IMR-90 (cell line): ENCODE data around the gene MINDY2. TPM values are rescaled to one million over a fixed set of nuclear protein-coding genes. Genes with fewer than 3 reads are reported as not detected.

Experiments
- ATAC-seq: fragments of 200-7000 bp; cut with Tn5 transposase; 2 replicates; pipeline ENCODE4 v1.9.1; 2020; ENCODE audit warnings: low read depth, mild to moderate bottlenecking, moderate library complexity
- BruUV-seq: library from RNA; stranded (reverse); fragments of 400-500 nt; replicated peaks from 2 replicates; lab custom pipeline; 2021; lab: Mats Ljungman, UMichigan
- CTCF ChIA-PET: fragments of 300-600 bp; formaldehyde crosslinking; extraction: SDS; loops from one replicate; lab custom pipeline; 2021; ENCODE audit warnings: antibody characterized with exemption; lab: Yijun Ruan, JAX
- POLR2A ChIA-PET: fragments of 300-600 bp; sonication (Branson Sonifier 250); formaldehyde crosslinking; loops from one replicate; lab custom pipeline; 2022; ENCODE audit warnings: antibody characterized with exemption; ENCODE audit not compliant: unreplicated experiment; lab: Charles Lee
- DNase-seq: peaks from one replicate; pipeline ENCODE4 v3.0.0; 2013
- H2AFZ ChIP-seq: replicated peaks from 2 replicates; pipeline ENCODE3; 2013; ENCODE audit warnings: low read length, mild to moderate bottlenecking; ENCODE audit not compliant: poor library complexity
- H2AK5ac ChIP-seq: 2 replicates; pipeline ENCODE4 v1.6.1; 2013; ENCODE audit warnings: low read depth, low read length, inconsistent platforms
- H2AK9ac ChIP-seq: replicated peaks from 2 replicates; pipeline ENCODE3; 2013; ENCODE audit warnings: mild to moderate bottlenecking, low read depth, low read length, moderate library complexity; ENCODE audit not compliant: poor library complexity
- H2BK120ac ChIP-seq: 2 replicates; pipeline ENCODE4 v1.6.1; 2013; ENCODE audit warnings: low read depth, low read length, inconsistent platforms
- H2BK15ac ChIP-seq: 3 replicates; pipeline ENCODE4 v1.6.1; 2013; ENCODE audit warnings: low read depth, low read length, inconsistent platforms
- H2BK20ac ChIP-seq: 2 replicates; pipeline ENCODE4 v1.6.1; 2013; ENCODE audit warnings: low read depth, mild to moderate bottlenecking, inconsistent platforms, low read length, moderate library complexity
- H2BK5ac ChIP-seq: 2 replicates; pipeline ENCODE4 v1.6.1; 2013; ENCODE audit warnings: mild to moderate bottlenecking, low read depth, low read length, inconsistent platforms; ENCODE audit not compliant: poor library complexity, severe bottlenecking
- H3K14ac ChIP-seq: replicated peaks from 2 replicates; pipeline ENCODE4 v1.6.1; 2013; ENCODE audit warnings: low read depth, low read length, inconsistent platforms
- H3K18ac ChIP-seq: 2 replicates; pipeline ENCODE4 v1.6.1; 2013; ENCODE audit warnings: low read depth, low read length, control low read depth
- H3K23ac ChIP-seq: 2 replicates; pipeline ENCODE4 v1.6.1; 2013; ENCODE audit warnings: low read depth, low read length, inconsistent platforms
- H3K27ac ChIP-seq: 2 replicates; pipeline ENCODE4 v1.5.1; 2013; ENCODE audit warnings: mild to moderate bottlenecking, control low read depth, low read length; ENCODE audit not compliant: insufficient read depth
- H3K27me3 ChIP-seq: 2 replicates; pipeline ENCODE4 v1.6.1; 2013; ENCODE audit warnings: low read length; ENCODE audit not compliant: control insufficient read depth, insufficient read depth
- H3K36me3 ChIP-seq: 2 replicates; pipeline ENCODE4 v1.6.1; 2013; ENCODE audit warnings: low read length, mixed read lengths; ENCODE audit not compliant: control insufficient read depth, insufficient read depth
- H3K4ac ChIP-seq: 2 replicates; pipeline ENCODE4 v1.6.1; 2013; ENCODE audit warnings: low read depth, low read length, inconsistent platforms
- H3K4me1 ChIP-seq: 2 replicates; pipeline ENCODE4 v1.6.1; 2013; ENCODE audit warnings: low read length, mixed read lengths; ENCODE audit not compliant: control insufficient read depth, insufficient read depth
- H3K4me2 ChIP-seq: 2 replicates; pipeline ENCODE4 v1.6.1; 2013; ENCODE audit warnings: low read depth, mild to moderate bottlenecking, control low read depth, low read length, moderate library complexity
- H3K4me3 ChIP-seq: 2 replicates; pipeline ENCODE4 v1.5.1; 2013; ENCODE audit warnings: low read depth, mild to moderate bottlenecking, control low read depth, low read length, moderate library complexity; ENCODE audit not compliant: insufficient read depth
- H3K56ac ChIP-seq: 2 replicates; pipeline ENCODE4 v1.6.1; 2013; ENCODE audit warnings: low read length, inconsistent platforms; ENCODE audit not compliant: insufficient read depth; ENCODE audit errors: extremely low read depth
- H3K79me1 ChIP-seq, 2 experiments: 2 replicates each; pipeline ENCODE4 v1.6.1; 2013; ENCODE audit warnings: low read length in 2 of 2, inconsistent platforms in 1 of 2, low read depth in 1 of 2
- H3K9ac ChIP-seq: 2 replicates; pipeline ENCODE4 v1.6.1; 2013; ENCODE audit warnings: low read depth, low read length, control low read depth
- H3K9me1 ChIP-seq: 2 replicates; pipeline ENCODE4 v1.6.1; 2013; ENCODE audit warnings: low read length, inconsistent platforms; ENCODE audit not compliant: insufficient read depth
- H3K9me3 ChIP-seq: 2 replicates; pipeline ENCODE4 v1.6.1; 2013; ENCODE audit warnings: low read length; ENCODE audit not compliant: control insufficient read depth, insufficient read depth
- H4K20me1 ChIP-seq: 2 replicates; pipeline ENCODE4 v1.6.1; 2013; ENCODE audit warnings: low read length, inconsistent platforms; ENCODE audit not compliant: insufficient read depth
- H4K5ac ChIP-seq: 2 replicates; pipeline ENCODE4 v1.6.1; 2013; ENCODE audit warnings: mild to moderate bottlenecking, low read depth, low read length, control low read depth
- H4K8ac ChIP-seq, 2 experiments: 2 replicates each; pipeline ENCODE4 v1.6.1; 2013; ENCODE audit warnings: low read depth in 2 of 2, low read length in 2 of 2, control low read depth in 1 of 2, inconsistent platforms in 1 of 2
- H4K91ac ChIP-seq: 2 replicates; pipeline ENCODE4 v1.6.1; 2013; ENCODE audit warnings: low read depth, low read length, inconsistent platforms; ENCODE audit not compliant: insufficient read depth
- BHLHE40 ChIP-seq: fragments of 150-350 bp; IDR thresholded peaks from 2 replicates; pipeline ENCODE4 v1.6.1; 2016; ENCODE audit warnings: mild to moderate bottlenecking, low read depth, low read length
- CEBPB ChIP-seq: IDR thresholded peaks from 2 replicates; pipeline ENCODE4 v1.6.1; 2012; ENCODE audit warnings: low read depth, low read length, improper control_type of control experiment
- CHD1 ChIP-seq: IDR thresholded peaks from 2 replicates; pipeline ENCODE4 v1.6.1; 2012; ENCODE audit warnings: low read depth, low read length, improper control_type of control experiment
- CTCF ChIP-seq: conservative IDR thresholded peaks from 2 replicates; pipeline ENCODE4 v1.5.1; 2012; ENCODE audit warnings: mild to moderate bottlenecking, low read depth, low read length, improper control_type of control experiment
- FOS ChIP-seq: fragments of 150-350 bp; IDR thresholded peaks from 2 replicates; pipeline ENCODE4 v1.6.1; 2016; ENCODE audit warnings: low read depth, low read length
- MAFK ChIP-seq: IDR thresholded peaks from 2 replicates; pipeline ENCODE4 v1.6.1; 2012; ENCODE audit warnings: low read depth, low read length, improper control_type of control experiment
- MAZ ChIP-seq: IDR thresholded peaks from 2 replicates; pipeline ENCODE4 v1.6.1; 2012; ENCODE audit warnings: low read depth, mild to moderate bottlenecking, low read length, improper control_type of control experiment, moderate library complexity, borderline replicate concordance
- MXI1 ChIP-seq: IDR thresholded peaks from 2 replicates; pipeline ENCODE4 v1.6.1; 2012; ENCODE audit warnings: low read depth, mild to moderate bottlenecking, low read length, moderate library complexity, borderline replicate concordance
- NFE2L2 ChIP-seq: fragments of 150-350 bp; IDR thresholded peaks from 2 replicates; pipeline ENCODE4 v1.6.1; 2016; ENCODE audit warnings: low read depth, mild to moderate bottlenecking, low read length
- POLR2A ChIP-seq: IDR thresholded peaks from 2 replicates; pipeline ENCODE4 v1.6.1; 2012; ENCODE audit warnings: mild to moderate bottlenecking, low read depth, low read length
- RAD21 ChIP-seq: IDR thresholded peaks from 2 replicates; pipeline ENCODE4 v1.6.1; 2012; ENCODE audit warnings: low read length, improper control_type of control experiment
- RCOR1 ChIP-seq: IDR thresholded peaks from 2 replicates; pipeline ENCODE4 v1.6.1; 2012; ENCODE audit warnings: mild to moderate bottlenecking, low read length, improper control_type of control experiment; ENCODE audit not compliant: insufficient replicate concordance
- RFX5 ChIP-seq: IDR thresholded peaks from 2 replicates; pipeline ENCODE4 v1.8.0; 2012; ENCODE audit warnings: low read depth, mild to moderate bottlenecking, low read length, moderate library complexity
- SMC3 ChIP-seq: fragments of 150-350 bp; IDR thresholded peaks from 2 replicates; pipeline ENCODE4 v1.6.1; 2016; ENCODE audit warnings: low read depth, mild to moderate bottlenecking, antibody characterized with exemption, low read length, moderate library complexity
- USF2 ChIP-seq: fragments of 150-350 bp; IDR thresholded peaks from 2 replicates; pipeline ENCODE4 v1.6.1; 2017; ENCODE audit warnings: mild to moderate bottlenecking, antibody characterized with exemption, low read length, low read depth
- WGBS, 2 experiments: methylation state at CpG; one replicate each; pipeline versions ENCODE4 v1.1.5 to v1.1.7; 2013; ENCODE audit warnings: missing lambda C conversion rate in 2 of 2; ENCODE audit not compliant: insufficient read length in 1 of 2; ENCODE audit errors: extremely low coverage in 2 of 2; 5-methylcytosine and 5-hydroxymethylcytosine counted together
- dilution Hi-C: fragments of 300-500 bp; cut with HindIII; formaldehyde crosslinking; loops from one replicate; pipeline ENCODE4 v1.14.3; 2018; ENCODE audit warnings: low sequenced_read_pairs; ENCODE audit not compliant: unreplicated experiment
- in situ Hi-C: fragments of 300-500 bp; cut with MboI; formaldehyde crosslinking; loops from 3 replicates; pipeline ENCODE4 v1.14.3; 2019; ENCODE audit warnings: low sequenced_read_pairs, inconsistent platforms, mixed read lengths
- intact Hi-C: fragments of 100-400 bp; cut with micrococcal nuclease; formaldehyde crosslinking; loops from 2 replicates; pipeline ENCODE4 v1.10.0; 2022
- polyA plus RNA-seq, 3 experiments: library from polyadenylated mRNA; depleted of rRNA; stranded (reverse); fragments of >200 nt; gene quantifications; 2 replicates each; pipeline ENCODE4 v1.2.3, GENCODE V29; 2012; ENCODE audit warnings: low replicate concordance in 1 of 3
- total RNA-seq: library from RNA; depleted of rRNA; stranded (reverse); fragments of >200 nt; gene quantifications from 2 replicates; pipeline ENCODE4 v1.2.3, GENCODE V29; 2012
- TF ChIP-seq, protein P1 (sequence below): fragments of 150-350 bp; IDR thresholded peaks from 2 replicates; pipeline ENCODE4 v1.6.1; 2016; ENCODE audit warnings: low read depth, mild to moderate bottlenecking, low read length, moderate library complexity, borderline replicate concordance

The MINDY2 gene
- total and polyA plus RNA-seq, 2 of the 4 experiments (the other 2 are of a cell fraction): 4.0 to 9.3 TPM

- 0 out of 2 replicates have a peak, but pooled peaks cover 3% of the 10 kb centered on the region for H3K9me1 ChIP-seq
- no TSS peak for BruUV-seq
- no peak overlapping the region for H2BK120ac ChIP-seq
- dilution Hi-C loops: no loop called here
- H3K4ac ChIP-seq: no peak overlapping the region
- no peak overlapping the region for H3K9ac ChIP-seq
- H2AFZ ChIP-seq: no peak overlapping the region
- no peak overlapping the region for H2AK9ac ChIP-seq
- H3K36me3 ChIP-seq: peaks cover 12% of the 10 kb centered on the region
- no peak overlapping the region for H3K4me3 ChIP-seq
- WGBS, 2 experiments: no CpG with 5 or more reads among the region's 2 CpGs
- no peak overlapping the region for H2BK5ac ChIP-seq
- H3K27ac ChIP-seq: no peak overlapping the region
- no peak overlapping the region for H3K23ac ChIP-seq
- H2BK20ac ChIP-seq: no peak overlapping the region
- intact Hi-C loops: no loop called here
- in situ Hi-C loops: no loop called here
- H3K14ac ChIP-seq: no peak overlapping the region
- H4K91ac ChIP-seq: no peak overlapping the region
- H3K4me1 ChIP-seq: peaks cover 2% of the 10 kb centered on the region; the same call in 1 of the 2 replicates
- no peaks in the 10 kb centered on the region for H3K79me1 ChIP-seq
- no peaks in the 10 kb centered on the region for H3K27me3 ChIP-seq
- TF ChIP-seq SMC3 (no peak), MAZ (no peak), POLR2A (no peak), CHD1 (no peak), RCOR1 (no peak), CEBPB (no peak), MAFK (no peak), NFE2L2 (no peak), MXI1 (no peak), CTCF (no peak), FOS (no peak), BHLHE40 (no peak), RAD21 (no peak), RFX5 (no peak), USF2 (no peak)
- TF ChIP-seq, protein P1, sequence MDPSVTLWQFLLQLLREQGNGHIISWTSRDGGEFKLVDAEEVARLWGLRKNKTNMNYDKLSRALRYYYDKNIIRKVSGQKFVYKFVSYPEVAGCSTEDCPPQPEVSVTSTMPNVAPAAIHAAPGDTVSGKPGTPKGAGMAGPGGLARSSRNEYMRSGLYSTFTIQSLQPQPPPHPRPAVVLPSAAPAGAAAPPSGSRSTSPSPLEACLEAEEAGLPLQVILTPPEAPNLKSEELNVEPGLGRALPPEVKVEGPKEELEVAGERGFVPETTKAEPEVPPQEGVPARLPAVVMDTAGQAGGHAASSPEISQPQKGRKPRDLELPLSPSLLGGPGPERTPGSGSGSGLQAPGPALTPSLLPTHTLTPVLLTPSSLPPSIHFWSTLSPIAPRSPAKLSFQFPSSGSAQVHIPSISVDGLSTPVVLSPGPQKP: no peak
- ChIA-PET CTCF (no interaction called here), POLR2A (no interaction called here)
- no peak overlapping the region for H2AK5ac ChIP-seq
- H3K9me3 ChIP-seq: no peaks in the 10 kb centered on the region
- no peak overlapping the region for H4K8ac ChIP-seq
- no peak overlapping the region for H3K4me2 ChIP-seq
- no peak overlapping the region for H3K18ac ChIP-seq
- no peak overlapping the region for H3K56ac ChIP-seq
- no peaks in the 10 kb centered on the region for H4K20me1 ChIP-seq
- no peak for ATAC-seq
- no peak for DNase-seq
- no peak overlapping the region for H4K5ac ChIP-seq
- no peak overlapping the region for H2BK15ac ChIP-seq
Observed at GRCh38 chr15:58830556-58830955, 59.5 kb downstream of the MINDY2 start.
